GM19238 (cell line): ENCODE measurements around the gene NKX2-3.

Experiments used
- DNase-seq: peaks from one replicate; pipeline ENCODE4 v3.0.0; 2011; ENCODE audit warnings: low spot score; ENCODE audit not compliant: insufficient read length

Gene NKX2-3

DNA sequence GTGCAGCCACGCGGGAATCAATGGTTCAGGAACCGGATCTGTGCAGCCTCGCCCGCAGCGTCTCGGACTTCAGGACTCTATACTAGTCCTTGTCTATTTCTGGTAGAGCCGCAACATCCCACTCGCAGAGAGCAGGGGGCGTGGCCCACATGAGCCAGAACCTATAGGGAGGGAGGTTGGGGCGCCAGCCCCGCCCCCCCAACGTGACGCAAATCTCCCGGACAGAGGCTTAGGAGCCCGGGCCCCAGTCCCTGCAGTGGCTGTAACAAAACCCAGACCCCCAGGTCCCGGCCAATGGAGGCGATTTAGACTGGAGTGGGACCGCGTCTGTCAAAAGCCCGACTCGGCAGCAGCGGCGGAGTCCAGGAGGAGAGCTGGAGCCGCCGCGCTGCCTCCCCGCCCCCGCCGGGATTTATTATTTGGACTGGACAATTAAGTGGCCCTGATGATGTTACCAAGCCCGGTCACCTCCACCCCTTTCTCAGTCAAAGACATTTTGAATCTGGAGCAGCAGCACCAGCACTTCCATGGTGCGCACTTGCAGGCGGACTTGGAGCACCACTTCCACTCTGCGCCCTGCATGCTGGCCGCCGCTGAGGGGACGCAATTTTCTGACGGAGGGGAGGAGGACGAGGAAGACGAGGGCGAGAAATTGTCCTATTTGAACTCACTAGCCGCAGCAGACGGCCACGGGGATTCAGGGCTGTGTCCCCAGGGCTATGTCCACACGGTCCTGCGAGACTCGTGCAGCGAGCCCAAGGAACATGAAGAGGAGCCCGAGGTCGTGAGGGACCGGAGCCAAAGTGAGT lies at the start of gene NKX2-3:
Gene NKX2-3 (plus strand): TSS at position 256 of the 809 bp plus-strand sequence. CDS start 190 bp downstream, at position 446.
- no peak for DNase-seq

DNA sequence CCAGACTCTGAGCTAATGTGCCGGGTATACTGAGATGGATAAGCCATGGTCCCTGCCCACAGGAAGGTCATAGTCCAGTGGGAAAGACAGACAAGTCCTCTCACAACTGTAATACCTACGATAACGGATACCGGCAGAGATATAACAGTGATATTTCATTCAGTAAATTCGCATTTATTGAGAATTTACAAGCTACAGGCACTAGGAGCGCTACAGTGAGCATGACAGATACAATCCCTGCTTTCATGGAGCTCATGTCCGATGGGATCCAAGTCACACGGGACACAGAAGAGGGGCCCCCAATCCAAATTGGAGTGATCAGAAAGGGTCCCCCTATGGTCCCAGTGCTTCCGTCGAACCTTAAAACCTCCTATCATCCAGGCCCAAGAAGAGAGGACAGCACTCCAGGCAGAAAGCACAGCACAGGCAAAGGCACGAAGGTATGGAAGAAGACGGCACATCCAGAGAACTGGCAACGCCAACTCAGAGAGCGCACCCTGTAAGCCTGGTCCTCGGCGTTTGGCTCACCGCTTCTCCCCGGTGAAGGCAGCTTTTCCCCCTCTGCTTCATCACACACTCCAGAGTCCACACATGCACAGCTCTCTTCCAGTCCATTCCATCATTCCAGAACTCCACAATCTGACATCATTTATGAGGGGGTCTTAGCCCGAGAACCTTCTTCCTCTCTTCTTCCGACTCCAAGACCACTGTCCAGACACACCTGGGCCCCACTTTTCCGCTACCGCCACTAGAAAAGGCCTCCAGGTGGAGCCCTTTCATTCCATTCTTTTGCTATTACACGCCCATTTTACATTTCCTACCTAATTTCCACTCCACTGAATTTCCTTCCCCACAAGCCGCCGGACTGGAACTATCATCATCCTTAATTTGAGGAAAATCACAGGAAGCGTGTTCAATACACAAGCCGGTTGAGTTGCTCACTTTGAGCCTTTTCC lies 47.8 kb upstream of the NKX2-3 start:
- DNase-seq: no peak

DNA sequence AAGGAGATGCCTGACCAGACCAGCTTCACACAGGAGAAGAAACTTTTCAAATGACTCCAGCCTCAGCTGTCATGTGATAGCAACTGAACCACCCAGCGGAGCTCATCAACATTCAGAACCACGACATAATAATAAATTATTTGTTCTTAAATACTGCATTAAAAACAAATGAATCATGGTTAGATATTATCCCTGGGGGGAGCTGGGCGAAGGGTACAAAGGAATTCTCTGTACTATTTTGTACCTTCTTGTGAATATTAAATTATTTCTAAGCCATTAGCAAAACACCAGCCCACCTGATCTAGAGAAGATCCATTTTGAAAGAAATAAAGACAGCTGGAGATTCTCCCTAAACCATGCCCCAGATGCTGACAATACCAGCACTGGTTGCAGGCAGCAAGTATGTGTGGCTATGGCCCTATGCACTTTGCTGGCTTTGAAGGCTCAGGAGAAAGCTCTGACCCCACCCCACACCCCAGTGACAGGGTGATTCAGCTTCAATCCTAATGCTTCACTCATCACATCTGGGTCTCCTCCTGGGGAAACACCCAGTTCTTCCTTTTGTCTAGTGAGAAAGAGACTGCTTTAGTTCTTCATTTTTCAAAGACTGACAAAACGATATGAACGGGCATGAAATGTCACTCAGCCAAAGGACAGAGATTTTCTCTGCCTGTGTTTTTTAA lies 45.5 kb upstream of the NKX2-3 start:
- no peak for DNase-seq

DNA sequence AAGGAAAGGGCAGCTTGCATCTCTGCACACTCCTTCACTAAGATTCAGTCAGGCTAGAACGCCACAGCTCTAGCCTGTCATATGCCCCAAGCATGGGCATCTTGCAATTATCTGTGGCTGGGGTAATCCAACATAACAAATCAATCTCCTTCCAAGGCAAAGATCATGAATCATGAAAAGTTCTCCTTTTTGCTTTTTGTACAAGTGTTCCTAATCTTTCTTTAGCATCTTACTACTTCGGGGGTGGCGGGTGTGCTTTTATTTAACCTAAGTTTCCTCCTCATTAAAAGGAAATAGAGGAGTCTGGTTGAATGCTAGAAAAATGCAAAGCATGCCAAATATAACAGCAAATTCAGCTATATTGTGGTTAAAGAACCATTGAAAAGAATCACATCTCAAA lies 43.5 kb upstream of the NKX2-3 start:
- no peak for DNase-seq

DNA sequence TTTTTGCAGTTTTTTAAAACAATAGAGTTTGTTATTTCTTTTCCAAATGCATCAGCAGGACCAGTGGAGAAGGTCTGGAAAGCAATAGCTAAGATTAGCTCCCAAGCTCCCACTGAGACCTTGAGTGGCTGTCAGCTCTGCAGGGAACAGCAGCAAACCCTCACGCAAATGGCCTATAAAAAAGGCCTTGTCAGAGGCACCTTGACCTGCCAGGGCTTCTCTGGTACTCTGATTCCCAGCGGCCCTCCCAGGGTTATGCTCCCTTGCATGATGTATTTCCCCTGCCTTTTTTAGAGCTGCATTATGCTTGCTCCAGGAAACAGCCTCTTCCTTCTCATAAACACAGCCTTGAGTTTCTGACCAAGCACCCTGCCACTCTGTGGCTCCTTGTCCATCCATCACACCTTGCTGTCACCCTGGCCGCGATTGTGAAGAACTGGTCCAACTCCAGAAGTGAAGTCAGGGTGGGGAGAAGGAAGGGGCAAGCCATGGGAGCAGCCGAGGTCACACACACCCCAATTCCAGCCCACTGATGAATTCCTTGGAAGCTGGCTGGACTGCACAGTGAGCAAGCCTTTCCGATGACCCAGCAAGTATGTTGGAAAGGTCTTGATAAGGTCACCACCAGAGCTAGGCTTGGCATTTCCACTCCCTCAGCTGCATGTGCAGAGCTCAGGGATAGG lies 35.3 kb upstream of the NKX2-3 start:
- no peak for DNase-seq

DNA sequence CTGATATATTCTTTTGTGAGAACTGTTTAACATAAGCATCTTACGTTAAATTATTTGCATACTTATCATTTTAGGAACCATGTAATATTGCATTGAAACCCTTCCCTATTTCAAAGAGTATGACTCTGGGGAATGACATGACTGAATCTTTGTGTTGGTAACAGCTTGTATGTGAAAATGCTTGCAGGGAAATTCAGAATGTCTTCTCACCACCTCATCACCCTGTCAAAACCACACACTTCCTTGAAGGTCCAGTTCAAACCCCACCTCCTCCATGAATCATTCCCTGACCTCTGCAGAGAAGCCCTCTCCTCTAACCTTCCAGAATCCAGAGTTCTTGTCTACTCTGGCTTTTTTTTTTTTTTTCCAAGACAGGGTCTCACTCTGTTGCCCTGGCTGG lies 26.3 kb upstream of the NKX2-3 start:
- DNase-seq: no peak

DNA sequence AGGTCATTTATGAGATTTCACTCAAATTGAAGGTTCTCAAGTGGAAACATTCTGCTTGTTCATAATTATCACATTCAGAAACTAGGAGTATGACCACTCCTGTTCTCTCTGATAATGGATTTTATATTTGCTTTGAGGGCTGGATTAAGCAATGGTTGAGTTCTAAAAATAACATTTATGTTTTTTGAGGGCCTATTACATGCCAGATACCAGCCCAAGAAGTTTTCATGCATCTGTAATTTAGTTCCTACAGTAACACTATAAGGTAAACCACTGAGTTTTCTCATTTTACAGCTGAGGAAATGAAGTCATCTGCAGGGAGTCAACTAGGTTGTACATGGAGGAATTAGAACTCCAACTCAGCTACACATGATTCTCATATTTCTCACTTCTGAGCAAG lies 25.5 kb upstream of the NKX2-3 start:
- no peak for DNase-seq

DNA sequence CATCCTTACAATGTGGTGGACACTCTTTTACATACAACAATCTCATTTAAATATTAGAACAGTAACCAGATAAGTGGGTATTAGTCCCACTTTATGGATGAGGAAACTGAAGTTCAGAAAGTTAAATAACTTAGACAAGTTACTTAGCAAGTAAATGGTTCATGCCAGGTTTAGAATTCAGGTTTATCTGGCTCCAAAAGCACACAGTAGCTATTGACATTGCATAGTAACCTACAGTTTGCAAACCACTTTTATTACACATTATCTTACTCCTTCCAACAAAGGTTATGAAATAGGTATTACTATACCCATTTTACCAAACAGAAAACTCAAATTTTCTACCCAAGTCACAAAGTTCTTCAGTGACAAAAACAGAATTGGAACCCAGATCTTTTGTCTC lies 19.7 kb upstream of the NKX2-3 start:
- DNase-seq: no peak

DNA sequence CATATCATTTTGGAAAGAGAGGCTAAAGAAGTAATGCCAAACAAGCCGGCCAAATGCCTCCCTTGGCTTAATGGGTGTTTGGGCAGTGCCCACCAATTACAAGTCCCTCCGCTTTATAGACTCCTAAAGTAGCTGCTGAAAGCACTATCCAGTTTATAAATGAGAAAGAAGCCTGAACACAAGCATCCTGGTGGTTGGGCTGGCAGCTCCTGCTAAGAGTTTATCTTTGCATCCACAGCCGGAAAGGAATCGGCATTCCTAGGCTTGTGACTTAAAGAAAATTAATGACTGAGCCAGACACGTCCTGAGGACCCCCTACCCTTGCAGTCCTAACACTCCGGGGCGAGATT lies 13.1 kb upstream of the NKX2-3 start:
- no peak for DNase-seq

DNA sequence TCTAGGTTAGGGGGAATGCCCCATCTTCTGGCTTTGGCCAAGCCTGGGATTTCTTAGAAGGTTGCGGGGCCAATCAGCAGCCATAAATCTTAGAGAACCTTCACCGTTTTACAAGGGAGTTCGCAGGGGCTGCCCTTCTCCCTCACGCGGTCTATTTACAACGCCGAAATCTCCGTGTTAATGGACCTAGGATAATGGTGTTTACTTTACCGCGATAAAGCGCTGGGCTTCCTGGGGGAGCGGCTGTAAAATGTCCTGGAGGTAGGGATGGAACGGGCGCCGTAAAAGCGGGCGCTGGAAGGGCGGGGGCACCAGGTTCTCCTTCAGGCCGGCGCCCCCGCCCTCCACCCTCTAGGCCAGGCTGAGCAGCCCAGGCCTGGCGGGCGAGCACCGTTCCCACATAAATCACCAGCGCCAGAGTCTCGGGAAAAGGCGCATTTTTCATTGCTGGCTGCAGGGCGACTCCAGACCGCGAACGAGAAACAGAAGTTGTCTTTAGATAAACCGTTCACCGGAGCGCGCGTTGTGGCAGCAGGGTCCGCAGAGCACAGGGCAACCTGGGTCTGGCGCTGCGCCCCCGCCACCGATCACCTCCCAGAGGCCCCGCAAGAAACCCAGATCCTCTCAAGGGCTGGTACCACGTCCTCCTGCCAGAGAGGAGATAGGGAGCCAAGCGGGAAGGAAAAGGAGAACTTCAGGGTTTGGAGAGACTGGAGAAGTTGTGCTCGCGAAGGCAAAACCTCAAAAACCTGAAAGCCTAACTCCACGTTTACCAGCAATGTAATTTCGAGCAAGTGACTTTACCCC lies 12.5 kb upstream of the NKX2-3 start:
- no peak for DNase-seq

DNA sequence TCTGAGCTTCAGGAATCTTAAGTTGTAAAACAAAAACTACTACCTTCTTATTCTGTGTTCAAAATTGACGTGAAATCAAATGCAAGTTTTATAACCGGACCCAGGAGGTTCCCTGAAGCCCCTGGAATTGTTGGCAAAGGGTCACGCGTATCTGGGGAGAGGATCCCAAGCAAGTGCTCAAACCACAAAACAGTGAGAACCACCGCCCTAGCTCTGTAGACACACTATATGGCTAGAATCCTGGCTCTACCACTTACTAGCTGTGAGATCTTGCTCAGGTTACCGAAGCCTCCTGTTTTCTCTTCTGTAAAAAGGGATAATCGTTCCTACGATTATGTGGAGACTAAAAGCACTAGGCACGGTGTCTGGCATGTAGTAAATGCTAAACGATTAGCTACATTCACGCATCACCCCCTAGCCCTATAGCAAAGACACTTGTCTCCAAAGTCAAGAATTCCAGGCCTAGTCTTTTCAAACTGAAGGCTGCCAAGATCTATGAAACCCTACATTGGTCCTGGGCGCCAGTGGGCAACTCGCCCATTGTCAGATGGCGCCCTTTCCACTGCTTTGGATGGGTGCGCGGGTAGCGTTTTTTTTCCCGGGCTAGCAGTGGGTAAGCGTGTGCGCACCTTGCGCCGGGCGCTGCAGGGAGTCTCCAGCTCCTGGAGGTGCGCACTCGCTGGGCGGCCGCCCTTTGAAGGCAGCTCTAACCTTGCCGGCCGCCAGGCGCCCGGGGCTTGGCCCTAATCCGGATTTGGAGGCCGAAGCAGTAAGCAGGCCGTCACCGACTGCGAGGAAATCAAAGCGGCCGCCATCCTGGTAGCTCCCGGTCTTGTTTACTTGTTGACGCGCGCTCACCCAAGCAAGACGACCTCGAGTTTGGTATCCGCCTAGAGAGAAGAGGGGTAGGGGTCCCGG lies 11.6 kb upstream of the NKX2-3 start:
- no peak for DNase-seq

DNA sequence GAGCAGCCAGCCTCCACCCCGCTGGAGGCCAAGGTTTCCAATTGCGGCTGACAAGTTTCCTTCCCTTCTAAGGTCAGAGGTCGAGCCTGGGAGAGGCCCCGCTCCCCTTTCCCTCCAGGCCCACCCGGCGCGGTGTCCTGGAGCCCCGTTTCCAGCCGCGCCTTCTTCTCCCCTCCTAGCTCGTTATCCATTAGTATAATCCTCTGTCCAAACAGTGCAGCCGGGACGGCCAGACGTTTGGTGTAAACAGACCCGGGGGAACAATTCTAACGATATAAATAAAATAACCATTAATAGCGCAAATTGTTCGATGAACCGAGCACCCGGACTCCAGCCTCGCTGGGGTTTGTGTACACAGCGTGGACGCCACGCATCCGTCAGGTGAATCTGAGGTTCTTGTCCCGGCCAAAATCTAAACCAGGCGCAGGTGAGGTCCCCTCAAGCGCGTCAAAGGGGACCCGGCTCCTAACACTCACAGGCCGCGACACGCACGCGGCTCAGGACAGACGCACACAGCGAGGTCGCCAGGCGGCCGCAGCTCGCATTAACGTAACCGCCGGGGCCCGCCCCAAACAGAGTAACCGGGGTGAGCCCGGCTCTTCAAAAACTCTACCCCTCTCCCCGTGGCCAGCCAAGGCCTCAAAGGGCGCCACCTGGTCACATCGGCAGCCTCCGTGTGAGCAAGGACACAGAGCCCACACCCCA lies 10.8 kb upstream of the NKX2-3 start:
- DNase-seq: no peak

DNA sequence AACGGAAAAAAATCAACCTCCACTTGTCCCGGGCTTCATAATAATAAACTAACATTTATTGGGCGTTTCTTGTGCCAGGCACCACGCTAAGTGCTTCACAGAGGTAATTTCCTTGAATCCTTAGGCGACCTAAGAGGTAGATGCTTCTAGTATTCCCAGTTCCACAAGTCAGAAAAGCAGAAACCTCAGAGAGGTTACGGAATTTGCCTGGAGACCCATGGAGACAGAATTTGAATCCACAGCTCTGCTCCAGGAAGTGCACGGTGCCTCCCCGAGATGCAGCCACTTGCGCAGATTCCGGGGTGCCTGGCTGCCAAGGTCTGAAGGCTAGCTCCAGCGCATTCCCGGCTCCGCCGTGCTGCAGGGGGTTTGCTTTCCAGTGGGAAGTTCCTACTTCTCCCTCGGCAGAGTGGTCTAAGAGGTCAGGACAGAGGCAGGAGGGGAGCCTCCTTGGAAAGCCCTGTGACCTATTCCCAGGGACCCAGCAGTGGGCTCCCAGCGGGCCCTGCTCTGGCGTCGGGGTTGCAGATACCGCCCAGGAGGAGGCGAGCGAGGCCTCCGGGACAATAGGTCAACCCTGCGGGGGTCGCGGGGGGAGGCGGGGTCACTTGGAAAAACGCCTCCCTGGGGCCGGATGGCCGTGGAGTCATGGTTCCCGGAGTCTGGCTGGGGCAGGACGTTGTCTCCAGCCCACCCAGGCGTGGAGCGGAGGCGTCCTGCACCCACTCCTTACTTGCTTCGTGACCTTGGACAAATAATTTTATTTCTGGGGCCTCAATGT lies 10.1 kb upstream of the NKX2-3 start:
- no peak for DNase-seq

DNA sequence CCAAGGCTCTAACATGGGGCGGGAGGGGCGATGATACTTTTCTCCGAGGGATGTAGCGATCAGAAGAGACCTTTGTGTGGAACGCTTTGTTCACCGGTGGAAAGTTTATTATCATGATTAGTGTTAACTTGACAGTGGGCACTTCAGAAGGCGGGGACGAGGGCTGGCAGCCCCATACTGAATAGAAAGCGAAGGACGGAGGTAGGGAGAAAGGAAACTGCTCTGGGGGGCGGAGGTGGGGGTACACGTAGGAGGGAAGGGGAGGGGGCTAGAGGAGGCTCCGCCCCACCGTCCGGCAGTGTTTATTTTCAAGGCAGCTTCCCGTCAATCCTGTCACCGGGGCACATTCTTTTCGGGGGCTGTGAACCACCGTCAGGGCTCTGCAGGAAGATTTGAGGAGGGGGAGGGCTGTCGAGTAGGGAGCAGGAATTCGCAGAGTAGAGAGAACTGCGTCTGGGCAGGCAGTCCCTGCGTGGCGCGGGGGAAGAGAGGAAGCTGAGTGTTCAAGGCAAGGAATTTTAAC lies 9.4 kb upstream of the NKX2-3 start:
- no peak for DNase-seq

DNA sequence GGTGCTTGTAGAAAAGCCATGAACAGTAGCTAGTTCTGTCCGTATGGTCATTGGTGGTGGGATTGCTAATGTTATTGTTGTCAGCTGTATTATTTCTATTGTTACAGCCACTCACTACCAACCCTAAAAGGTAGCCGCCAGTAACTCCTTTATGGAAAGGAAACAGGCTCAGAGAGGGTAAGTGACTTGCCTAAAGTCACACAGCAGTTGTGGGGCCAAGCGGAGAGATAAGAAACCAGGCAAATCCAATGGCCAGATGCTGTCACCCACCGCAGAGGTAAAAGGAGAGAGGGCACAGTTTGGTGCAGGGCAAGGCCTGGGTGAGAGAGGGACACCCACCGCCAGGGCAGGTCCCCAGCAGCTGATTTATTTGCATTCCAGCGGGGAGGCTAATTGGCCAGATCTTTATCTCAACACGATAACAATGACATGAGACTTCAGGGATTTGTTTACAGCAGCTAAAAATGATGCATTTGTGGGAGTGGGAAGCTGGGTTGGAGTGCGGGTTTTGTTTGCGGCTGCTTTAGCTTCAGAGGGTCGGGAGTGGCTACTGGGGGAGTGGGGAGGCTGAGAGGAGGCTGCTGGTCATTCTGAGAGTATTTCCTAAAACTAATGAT lies 8.6 kb upstream of the NKX2-3 start:
- no peak for DNase-seq

DNA sequence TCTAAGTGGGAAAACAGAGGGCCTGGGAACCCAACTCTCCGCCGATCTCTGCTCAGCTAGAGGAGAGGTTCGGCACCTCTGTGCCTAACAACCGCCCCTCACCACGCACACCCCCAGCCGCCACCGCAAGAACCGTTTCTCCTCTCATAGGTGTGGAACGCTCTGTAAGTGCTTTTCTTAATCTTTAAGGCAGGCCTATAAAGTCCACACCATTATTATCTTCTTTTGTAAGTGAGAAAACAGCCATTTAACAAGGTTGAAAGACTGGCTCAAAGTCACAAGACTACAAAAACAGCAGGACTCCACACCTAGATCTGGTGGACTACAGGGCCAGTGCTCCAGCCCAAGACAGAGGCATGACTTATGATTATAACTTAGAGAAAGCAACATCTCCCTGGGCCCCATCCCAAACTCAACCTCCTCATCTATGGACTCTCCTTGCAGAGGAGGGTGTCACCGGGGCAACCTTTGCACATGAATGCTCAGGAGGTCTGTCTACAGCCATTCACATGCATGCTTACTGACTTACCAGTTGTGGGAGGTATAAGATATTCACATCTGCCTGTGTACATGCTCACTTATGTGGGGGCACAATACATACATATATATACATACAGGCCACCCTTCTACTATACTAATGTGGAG lies 7.9 kb upstream of the NKX2-3 start:
- DNase-seq: no peak

DNA sequence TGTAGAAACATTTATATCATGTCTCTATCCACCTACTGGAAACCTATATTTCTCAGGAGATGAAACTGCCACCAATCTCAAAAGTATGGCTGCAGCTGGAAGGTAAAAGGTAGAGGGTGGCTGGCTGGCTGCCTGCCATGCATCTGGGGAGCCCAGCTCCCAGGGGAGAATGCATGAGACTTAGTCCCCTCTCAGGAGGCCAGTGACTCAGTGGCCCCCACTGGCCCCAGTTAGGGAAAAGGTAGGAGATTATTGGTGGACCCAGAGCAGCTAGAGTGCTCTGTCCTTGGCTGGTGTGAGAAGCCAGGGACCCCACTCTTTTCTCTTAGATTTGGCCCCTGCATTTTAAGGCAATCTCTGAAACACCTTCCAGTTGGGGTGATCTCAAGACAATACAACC lies 6.8 kb upstream of the NKX2-3 start:
- no peak for DNase-seq
